Measurements from ENCODE around the gene BMAL2.

Gene BMAL2

DNA sequence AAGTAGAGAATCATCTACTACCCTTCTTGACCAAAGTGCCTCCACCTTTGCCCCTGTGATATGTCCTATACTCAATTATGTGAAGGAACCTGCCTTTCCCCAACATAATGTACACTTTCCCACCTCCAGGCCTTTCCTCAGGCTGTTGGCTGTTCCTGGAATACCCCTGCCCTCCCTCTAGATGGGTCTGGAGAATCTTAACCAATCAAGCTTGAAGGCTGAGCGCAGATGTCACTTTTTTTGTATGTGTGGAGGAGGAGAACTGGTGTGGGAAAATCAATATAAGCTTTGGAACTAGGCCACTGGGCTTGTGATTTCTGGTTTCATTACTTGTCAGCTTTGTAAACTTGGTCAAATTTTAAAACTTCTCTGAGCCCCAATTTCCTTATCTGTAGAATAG, 4.7 kb downstream of the BMAL2 start:
- Histone ChIP-seq H3K27me3 (ENCODE audit: control insufficient read depth, insufficient read depth, low read length) (peaks cover 21% of the 10 kb centered on the region), H3K27ac (ENCODE audit: low read depth, low read length) (no peak overlapping the region), H3K36me3 (ENCODE audit: control insufficient read depth, insufficient read depth, low read length) (no peaks in the 10 kb centered on the region), H3K9ac (ENCODE audit: low read length) (no peak overlapping the region), H3K4me3 (ENCODE audit: low read depth, low read length) (no peak overlapping the region), H3K4me1 (ENCODE audit: control insufficient read depth, insufficient read depth, low read length) (peaks cover 4% of the 10 kb centered on the region; the same call in 1 of the 2 replicates), H3K9me3 (ENCODE audit: control insufficient read depth, insufficient read depth, low read depth, low read length) (no peaks in the 10 kb centered on the region)

DNA sequence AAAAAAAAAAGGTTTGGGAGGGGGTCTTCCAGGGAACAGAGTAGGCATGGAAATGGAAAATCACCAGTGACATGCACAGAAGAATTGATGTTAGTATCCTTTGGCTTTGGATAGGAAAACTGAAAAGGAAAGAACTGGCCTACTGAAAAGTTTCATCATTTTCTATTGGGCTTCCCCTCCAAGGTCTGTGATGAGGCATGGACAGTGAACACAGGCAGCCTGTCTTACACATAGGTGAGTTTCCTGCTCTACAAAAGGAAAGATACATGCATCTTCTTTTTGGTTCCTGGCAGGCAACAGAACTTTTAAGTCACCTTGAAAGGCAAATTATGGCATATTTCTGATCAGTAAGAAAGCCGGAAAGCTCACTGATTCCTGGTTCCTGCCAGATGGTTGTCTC, 5.8 kb downstream of the BMAL2 start:
- peaks cover 9% of the 10 kb centered on the region; the same call in 1 of the 2 replicates for H3K4me1 ChIP-seq (ENCODE audit: control insufficient read depth, insufficient read depth, low read length)
- H3K27me3 ChIP-seq (ENCODE audit: control insufficient read depth, insufficient read depth, low read length): peaks cover 13% of the 10 kb centered on the region; the same call in 1 of the 2 replicates
- H3K9me3 ChIP-seq (ENCODE audit: control insufficient read depth, insufficient read depth, low read depth, low read length): no peaks in the 10 kb centered on the region
- H3K4me3 ChIP-seq (ENCODE audit: low read depth, low read length): no peak overlapping the region
- H3K27ac ChIP-seq (ENCODE audit: low read depth, low read length): no peak overlapping the region
- no peaks in the 10 kb centered on the region for H3K36me3 ChIP-seq (ENCODE audit: control insufficient read depth, insufficient read depth, low read length)
- H3K9ac ChIP-seq (ENCODE audit: low read length): no peak overlapping the region

DNA sequence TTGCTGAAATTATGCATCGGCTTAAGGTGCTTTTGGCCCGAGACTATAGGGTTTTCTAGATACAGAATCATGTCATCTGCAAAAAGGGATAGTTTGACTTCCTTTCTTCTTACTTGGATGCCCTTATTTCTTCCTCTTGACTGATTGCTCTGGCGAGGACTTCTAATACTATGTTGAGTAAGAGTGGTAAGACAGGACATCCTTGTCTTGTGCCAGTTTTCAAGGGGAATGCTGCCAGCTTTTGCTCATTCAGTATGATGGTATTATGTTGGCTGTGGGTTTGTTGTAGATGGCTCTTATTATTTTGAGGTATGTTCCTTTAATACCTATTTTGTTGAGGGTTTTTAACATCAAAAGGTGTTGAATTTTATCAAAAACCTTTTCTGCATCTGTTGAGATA, 8.3 kb downstream of the BMAL2 start:
- Histone ChIP-seq H3K27ac (ENCODE audit: low read depth, low read length) (no peak overlapping the region), H3K36me3 (ENCODE audit: control insufficient read depth, insufficient read depth, low read length) (no peaks in the 10 kb centered on the region), H3K4me1 (ENCODE audit: control insufficient read depth, insufficient read depth, low read length) (peaks cover 19% of the 10 kb centered on the region), H3K4me3 (ENCODE audit: low read depth, low read length) (no peak overlapping the region), H3K9ac (ENCODE audit: low read length) (no peak overlapping the region), H3K27me3 (ENCODE audit: control insufficient read depth, insufficient read depth, low read length) (no peaks in the 10 kb centered on the region; the same call in 1 of the 2 replicates), H3K9me3 (ENCODE audit: control insufficient read depth, insufficient read depth, low read depth, low read length) (no peaks in the 10 kb centered on the region)

DNA sequence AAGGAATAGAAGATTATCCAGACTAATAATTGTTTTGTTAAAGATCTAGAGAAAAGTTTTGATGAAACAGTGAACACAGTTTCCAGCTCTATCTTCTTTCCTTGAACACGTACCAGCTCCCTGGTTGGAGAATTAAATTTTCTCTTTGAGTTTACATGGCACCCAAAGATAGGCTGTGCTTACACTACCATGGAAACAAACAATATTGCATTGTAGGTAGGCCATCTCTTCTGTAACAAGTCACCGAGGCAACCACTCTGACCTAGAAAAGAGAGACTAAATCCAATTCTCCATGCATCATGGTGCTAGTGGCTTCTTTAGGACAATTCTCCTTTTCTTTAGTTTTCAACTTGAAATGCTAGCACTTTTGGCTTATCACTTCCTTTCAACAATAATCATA, 9.9 kb downstream of the BMAL2 start:
- no peak overlapping the region for H3K9ac ChIP-seq (ENCODE audit: low read length)
- no peak overlapping the region for H3K4me3 ChIP-seq (ENCODE audit: low read depth, low read length)
- peaks cover 19% of the 10 kb centered on the region for H3K4me1 ChIP-seq (ENCODE audit: control insufficient read depth, insufficient read depth, low read length)
- no peaks in the 10 kb centered on the region for H3K27me3 ChIP-seq (ENCODE audit: control insufficient read depth, insufficient read depth, low read length)
- H3K9me3 ChIP-seq (ENCODE audit: control insufficient read depth, insufficient read depth, low read depth, low read length): no peaks in the 10 kb centered on the region
- no peak overlapping the region for H3K27ac ChIP-seq (ENCODE audit: low read depth, low read length)
- H3K36me3 ChIP-seq (ENCODE audit: control insufficient read depth, insufficient read depth, low read length): no peaks in the 10 kb centered on the region

DNA sequence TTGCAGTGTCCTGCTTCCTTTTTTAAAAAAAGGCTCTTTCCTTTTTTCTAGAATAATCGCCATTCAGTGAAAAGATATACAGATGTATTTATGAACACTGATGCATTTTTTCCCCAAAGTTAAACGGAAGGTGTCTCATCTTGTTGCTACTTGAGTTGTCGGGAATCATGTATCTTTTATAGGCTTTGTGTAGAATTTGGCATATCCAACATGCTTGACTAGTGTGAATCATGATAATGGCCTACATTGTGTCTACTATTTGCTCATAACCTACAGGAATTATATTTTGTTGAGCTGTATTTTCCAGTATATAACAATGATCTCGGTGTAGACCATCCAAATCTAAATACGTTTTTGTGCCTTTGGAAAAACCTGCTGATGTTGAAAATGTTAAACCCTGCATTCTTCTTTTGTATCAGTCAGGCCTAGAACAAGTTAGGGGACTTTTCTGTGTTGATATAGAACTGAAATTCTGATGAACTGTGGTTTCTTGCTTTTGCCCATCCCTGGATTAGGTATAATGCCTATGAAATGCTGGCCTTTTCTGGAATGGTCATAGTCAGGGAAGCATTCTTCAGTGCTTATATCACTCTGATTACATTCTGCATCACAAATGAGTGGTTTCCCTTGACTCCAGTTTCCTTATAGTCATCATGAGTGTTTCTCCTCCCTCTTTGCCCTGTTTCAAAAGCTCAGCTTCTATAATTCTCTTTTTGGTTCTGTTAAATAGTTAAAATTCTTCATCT, 10.8 kb downstream of the BMAL2 start:
- H3K4me3 ChIP-seq (ENCODE audit: low read depth, low read length): no peak overlapping the region
- no peaks in the 10 kb centered on the region for H3K9me3 ChIP-seq (ENCODE audit: control insufficient read depth, insufficient read depth, low read depth, low read length)
- H3K9ac ChIP-seq (ENCODE audit: low read length): no peak overlapping the region
- no peaks in the 10 kb centered on the region for H3K27me3 ChIP-seq (ENCODE audit: control insufficient read depth, insufficient read depth, low read length)
- no peak overlapping the region for H3K27ac ChIP-seq (ENCODE audit: low read depth, low read length)
- H3K36me3 ChIP-seq (ENCODE audit: control insufficient read depth, insufficient read depth, low read length): no peaks in the 10 kb centered on the region
- H3K4me1 ChIP-seq (ENCODE audit: control insufficient read depth, insufficient read depth, low read length): peaks cover 26% of the 10 kb centered on the region

DNA sequence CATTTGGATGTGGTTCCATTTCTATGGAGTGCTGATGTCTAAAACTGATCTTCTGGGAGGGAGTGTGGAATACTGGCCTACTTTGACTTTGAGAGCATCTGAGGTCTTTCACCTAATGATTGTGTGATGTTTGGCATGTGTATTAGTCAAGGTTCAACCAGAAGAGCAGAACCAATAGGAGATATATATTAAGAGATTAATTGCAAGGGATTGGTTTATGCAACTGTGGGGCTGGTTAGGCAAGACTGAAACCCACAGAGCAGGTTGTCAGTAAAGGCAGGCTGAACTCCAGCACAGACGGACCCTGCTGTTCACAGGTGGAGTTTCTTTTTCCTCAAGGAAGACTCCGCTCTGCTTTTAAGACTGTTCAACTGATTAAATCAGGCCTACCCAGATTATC, 11.6 kb downstream of the BMAL2 start:
- Histone ChIP-seq H3K27me3 (ENCODE audit: control insufficient read depth, insufficient read depth, low read length) (no peaks in the 10 kb centered on the region), H3K4me1 (ENCODE audit: control insufficient read depth, insufficient read depth, low read length) (peaks cover 26% of the 10 kb centered on the region), H3K27ac (ENCODE audit: low read depth, low read length) (no peak overlapping the region), H3K4me3 (ENCODE audit: low read depth, low read length) (no peak overlapping the region), H3K9ac (ENCODE audit: low read length) (no peak overlapping the region), H3K9me3 (ENCODE audit: control insufficient read depth, insufficient read depth, low read depth, low read length) (no peaks in the 10 kb centered on the region), H3K36me3 (ENCODE audit: control insufficient read depth, insufficient read depth, low read length) (no peaks in the 10 kb centered on the region)

DNA sequence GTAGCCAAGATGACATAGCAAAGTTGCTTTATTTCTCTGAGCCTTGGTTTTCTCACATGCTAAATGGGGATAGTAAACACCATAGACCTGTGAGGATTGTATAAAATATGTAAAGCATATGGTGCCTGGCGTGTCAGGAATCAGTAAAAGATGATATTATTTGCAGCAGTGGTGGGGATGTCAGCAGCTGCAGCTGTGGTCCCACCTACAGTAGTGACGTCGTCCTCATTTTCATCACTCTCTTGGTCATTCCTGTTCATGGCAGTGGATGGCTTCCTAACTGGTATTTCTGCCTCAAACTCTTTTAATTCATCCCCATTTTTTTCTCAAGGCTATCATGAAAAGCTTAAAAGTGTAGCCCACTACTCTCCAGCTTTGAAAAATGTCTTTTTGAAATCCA, 12.1 kb downstream of the BMAL2 start:
- peaks cover 26% of the 10 kb centered on the region for H3K4me1 ChIP-seq (ENCODE audit: control insufficient read depth, insufficient read depth, low read length)
- H3K4me3 ChIP-seq (ENCODE audit: low read depth, low read length): no peak overlapping the region
- H3K27ac ChIP-seq (ENCODE audit: low read depth, low read length): no peak overlapping the region
- no peak overlapping the region for H3K9ac ChIP-seq (ENCODE audit: low read length)
- no peaks in the 10 kb centered on the region for H3K27me3 ChIP-seq (ENCODE audit: control insufficient read depth, insufficient read depth, low read length)
- no peaks in the 10 kb centered on the region for H3K9me3 ChIP-seq (ENCODE audit: control insufficient read depth, insufficient read depth, low read depth, low read length)
- no peaks in the 10 kb centered on the region for H3K36me3 ChIP-seq (ENCODE audit: control insufficient read depth, insufficient read depth, low read length)

DNA sequence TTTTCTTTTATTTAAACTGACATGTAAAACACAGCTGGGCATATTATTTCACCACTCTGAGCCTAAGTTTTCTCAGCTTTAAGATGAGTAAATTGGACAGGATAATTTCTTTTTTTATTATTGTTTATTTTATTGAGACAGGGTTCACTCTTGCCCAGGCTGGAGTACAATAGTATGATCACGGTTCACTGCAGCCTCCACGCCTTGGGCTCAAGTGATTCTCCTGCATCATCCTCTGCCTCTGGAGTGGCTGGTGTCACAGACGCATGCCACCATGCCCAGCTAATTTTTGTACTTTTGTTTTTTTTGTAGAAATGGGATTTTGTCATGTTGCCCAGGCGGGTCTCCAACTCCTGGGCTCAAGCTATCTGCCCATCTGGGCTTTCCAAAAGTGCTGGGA, 12.7 kb downstream of the BMAL2 start:
- Histone ChIP-seq H3K4me1 (ENCODE audit: control insufficient read depth, insufficient read depth, low read length) (peaks cover 26% of the 10 kb centered on the region), H3K4me3 (ENCODE audit: low read depth, low read length) (no peak overlapping the region), H3K9me3 (ENCODE audit: control insufficient read depth, insufficient read depth, low read depth, low read length) (no peaks in the 10 kb centered on the region), H3K36me3 (ENCODE audit: control insufficient read depth, insufficient read depth, low read length) (no peaks in the 10 kb centered on the region), H3K27ac (ENCODE audit: low read depth, low read length) (no peak overlapping the region), H3K27me3 (ENCODE audit: control insufficient read depth, insufficient read depth, low read length) (no peaks in the 10 kb centered on the region), H3K9ac (ENCODE audit: low read length) (no peak overlapping the region)

DNA sequence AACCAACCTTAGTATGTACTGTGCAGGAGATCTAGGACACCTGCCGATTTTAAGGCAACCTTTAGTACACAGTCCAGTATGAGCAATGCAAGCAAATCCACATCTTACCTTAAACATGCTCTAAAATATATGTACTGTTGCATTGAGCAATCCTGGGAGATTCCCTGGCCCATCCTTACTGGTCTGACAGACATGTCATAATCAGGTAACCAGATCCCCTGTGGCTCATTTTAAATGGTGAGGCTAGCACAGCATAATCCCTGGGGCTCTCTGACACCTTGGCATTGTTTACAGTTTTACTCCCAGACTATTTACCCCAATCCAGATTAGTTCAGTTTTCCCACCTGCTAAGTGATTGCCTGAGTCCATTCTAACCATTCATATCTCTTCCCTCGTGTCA, 15.1 kb downstream of the BMAL2 start:
- no peaks in the 10 kb centered on the region for H3K27me3 ChIP-seq (ENCODE audit: control insufficient read depth, insufficient read depth, low read length)
- peaks cover 26% of the 10 kb centered on the region for H3K4me1 ChIP-seq (ENCODE audit: control insufficient read depth, insufficient read depth, low read length)
- H3K9ac ChIP-seq (ENCODE audit: low read length): no peak overlapping the region
- no peak overlapping the region for H3K4me3 ChIP-seq (ENCODE audit: low read depth, low read length)
- H3K9me3 ChIP-seq (ENCODE audit: control insufficient read depth, insufficient read depth, low read depth, low read length): no peaks in the 10 kb centered on the region
- no peaks in the 10 kb centered on the region for H3K36me3 ChIP-seq (ENCODE audit: control insufficient read depth, insufficient read depth, low read length)
- no peak overlapping the region for H3K27ac ChIP-seq (ENCODE audit: low read depth, low read length)

DNA sequence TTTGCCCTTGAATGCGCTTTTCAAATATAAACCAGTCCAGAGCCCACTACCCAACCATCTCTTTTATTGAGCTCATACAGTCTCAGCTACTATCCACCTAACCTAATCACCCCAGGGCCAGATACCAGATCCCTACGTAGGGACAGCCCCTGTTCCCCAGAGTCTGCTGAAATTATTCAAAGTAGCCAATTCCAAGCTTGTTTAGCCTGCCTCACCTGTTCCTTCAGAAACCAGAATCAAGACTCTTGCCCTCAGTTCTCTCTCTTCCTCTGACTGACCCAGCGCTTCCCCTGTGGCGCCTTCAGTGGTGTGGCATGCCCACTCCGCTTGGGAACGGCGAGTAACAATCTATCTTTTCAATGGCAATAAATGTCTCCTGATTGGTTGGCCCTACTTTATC, 18.8 kb downstream of the BMAL2 start:
- Histone ChIP-seq H3K36me3 (ENCODE audit: control insufficient read depth, insufficient read depth, low read length) (no peaks in the 10 kb centered on the region), H3K27ac (ENCODE audit: low read depth, low read length) (no peak overlapping the region), H3K9me3 (ENCODE audit: control insufficient read depth, insufficient read depth, low read depth, low read length) (no peaks in the 10 kb centered on the region), H3K27me3 (ENCODE audit: control insufficient read depth, insufficient read depth, low read length) (no peaks in the 10 kb centered on the region), H3K4me3 (ENCODE audit: low read depth, low read length) (no peak overlapping the region), H3K4me1 (ENCODE audit: control insufficient read depth, insufficient read depth, low read length) (0 out of 2 replicates have a peak, but pooled peaks cover 7% of the 10 kb centered on the region), H3K9ac (ENCODE audit: low read length) (no peak overlapping the region)

DNA sequence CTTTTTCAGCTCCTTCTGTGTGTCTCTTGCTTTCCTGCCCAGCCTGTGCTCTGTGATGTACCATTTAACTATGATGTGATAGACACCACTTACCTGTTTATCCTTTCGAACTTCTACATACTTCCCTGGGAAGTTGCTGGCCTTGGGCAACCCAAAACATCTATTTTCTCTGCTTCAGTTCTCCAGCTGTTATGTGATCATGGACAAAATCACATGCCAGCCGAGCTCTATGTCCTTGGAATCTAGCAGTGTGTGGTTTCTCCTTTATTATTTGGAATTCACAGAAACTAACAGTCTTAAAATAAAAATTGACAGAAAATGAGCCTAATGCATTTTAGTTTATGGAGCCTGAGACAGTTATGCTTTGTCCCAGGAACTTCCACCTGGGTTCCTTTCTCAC, 22.9 kb downstream of the BMAL2 start:
- Histone ChIP-seq H3K9ac (ENCODE audit: low read length) (no peak overlapping the region), H3K36me3 (ENCODE audit: control insufficient read depth, insufficient read depth, low read length) (no peaks in the 10 kb centered on the region), H3K27me3 (ENCODE audit: control insufficient read depth, insufficient read depth, low read length) (no peaks in the 10 kb centered on the region), H3K27ac (ENCODE audit: low read depth, low read length) (no peak overlapping the region), H3K4me1 (ENCODE audit: control insufficient read depth, insufficient read depth, low read length) (no peaks in the 10 kb centered on the region), H3K9me3 (ENCODE audit: control insufficient read depth, insufficient read depth, low read depth, low read length) (no peaks in the 10 kb centered on the region), H3K4me3 (ENCODE audit: low read depth, low read length) (no peak overlapping the region)
